NCI-H345 (cell line): ENCODE measurements around the gene TENM4.

Experiments used
- DNase-seq: peaks from one replicate; lab custom pipeline; 2025; lab: John Stamatoyannopoulos, UW

TENM4 gene

DNA sequence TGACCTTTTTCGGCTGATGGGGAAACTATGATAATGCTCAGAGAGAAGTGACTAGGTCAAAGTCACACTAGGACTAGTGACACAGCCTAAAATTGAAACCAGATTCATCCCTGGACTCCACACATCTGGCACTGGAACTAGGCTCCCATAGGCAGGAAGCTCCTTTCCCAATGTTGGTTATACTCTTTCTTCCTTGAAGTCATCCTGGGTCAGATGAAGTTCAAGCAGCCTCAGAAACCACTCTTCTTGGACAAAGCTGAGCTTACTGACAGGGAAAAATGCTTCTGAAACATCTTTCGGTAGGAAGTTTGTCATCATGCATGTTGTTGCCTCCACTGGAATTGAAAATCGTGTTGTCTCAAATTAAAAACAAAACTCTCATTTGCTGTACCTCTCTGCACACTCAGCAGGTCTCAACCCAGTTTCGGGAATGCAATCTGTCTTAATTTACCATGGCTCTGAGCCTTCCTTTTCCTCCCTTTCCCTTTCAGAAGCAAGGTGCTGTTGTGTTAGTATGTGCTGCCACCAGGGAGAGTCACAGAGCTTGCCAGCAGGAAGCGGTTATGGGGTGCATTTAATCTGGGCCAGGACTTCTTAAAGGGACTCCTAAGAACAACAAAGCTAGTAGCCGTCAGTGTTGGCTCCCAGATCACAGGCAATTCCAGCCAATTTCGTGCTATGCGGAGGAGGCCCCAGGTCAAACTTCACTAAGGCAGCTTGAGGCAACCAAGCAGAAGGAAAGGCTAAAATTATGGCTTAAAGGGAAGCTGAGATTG lies 384.8 kb downstream of the TENM4 start:
- DNase-seq = no peak

DNA sequence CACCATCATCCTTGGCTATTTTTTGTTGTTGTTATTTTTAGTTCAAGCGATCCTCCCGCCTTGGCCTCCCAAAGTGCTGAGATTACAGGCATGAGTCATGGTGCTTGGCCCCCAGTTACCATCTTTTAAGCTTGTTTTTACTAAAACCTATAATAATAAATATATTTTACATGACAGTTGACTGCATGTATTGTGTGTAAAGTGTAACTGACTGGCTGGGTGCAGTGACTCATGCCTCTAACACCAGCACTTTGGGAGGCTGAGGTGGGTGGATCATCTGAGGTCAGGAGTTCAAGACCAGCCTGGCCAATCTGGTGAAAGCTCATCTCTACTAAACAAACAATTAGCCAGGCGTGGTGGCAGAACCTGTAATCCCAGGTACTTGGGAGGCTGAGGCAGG lies 386.2 kb downstream of the TENM4 start:
- no peak for DNase-seq

DNA sequence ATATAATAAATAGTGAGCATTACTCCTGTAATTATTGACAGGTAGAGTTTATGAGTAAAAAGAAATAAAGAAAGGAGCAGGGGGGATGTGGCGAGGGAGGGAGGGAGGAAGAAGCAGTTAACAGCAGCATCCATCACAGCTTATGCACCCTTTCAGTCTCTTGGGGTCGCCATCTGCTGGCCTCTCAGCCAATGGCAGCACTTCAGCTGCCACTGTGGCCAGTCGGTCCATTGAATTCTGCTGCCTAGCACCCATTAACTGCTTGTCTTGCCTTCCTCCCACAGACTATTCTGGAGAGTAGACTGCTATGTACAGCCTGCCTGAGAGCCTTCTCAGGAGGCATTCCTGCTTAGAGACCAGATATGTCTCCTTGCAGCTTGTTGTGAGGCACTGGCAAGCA lies 388.3 kb downstream of the TENM4 start:
- no peak for DNase-seq

DNA sequence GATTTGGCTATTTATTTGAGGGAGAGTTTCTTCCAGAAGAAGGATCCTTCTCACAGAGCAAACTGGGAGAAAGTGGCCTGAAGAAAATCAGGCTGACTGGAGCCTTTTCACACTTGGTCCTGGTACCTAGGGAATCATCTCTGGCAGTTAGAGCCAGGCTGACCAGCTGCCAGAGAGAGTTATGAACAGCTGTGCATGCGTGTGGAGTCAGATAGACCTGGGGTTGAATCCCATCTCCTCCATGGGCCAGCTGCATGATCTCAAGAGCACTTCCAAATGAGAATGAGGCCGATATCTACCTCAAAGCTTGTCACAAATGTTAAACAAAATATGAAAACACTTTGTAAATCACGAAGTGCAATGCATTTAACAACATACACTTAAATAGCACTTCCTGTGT lies 390.0 kb downstream of the TENM4 start:
- no peak for DNase-seq

DNA sequence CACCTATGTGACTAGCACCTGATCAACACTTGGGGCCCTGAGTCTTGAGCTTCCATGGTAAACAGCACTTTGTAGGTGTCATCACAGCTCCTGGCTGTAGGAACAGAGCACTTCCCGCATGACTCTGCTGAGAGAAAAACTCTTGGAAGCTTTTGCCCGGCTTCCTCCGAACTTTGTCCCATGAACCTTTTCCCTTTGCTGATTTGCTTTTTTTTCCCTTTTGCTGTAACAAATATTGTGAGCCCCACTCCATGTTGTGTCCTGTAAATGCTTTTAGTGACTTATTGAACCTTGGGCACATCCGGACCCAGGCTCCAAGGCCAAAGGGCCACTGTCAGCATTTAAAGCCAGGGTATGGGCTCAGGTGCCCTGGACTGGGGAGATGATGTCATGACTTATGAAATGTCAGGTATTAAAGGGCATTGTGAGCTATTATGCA lies 391.1 kb downstream of the TENM4 start:
- no peak for DNase-seq

DNA sequence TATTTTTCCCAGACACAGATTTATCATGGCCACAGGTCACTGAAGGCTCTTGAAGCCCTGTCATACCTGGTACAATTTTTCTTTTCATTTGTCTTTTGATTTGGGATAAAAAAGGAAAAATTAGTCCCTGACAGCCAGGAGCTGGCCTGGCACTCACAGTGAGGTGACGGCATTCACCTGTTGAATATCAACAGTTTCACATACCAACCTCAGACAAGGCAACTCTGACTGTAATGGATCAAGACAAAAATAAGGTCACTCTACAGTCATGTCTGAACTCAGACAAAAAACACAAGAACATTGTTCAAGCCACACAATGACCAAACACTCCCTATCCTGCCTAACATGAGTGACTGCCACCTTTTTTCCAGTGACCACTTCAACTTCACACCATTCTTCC lies 392.9 kb downstream of the TENM4 start:
- DNase-seq = no peak

DNA sequence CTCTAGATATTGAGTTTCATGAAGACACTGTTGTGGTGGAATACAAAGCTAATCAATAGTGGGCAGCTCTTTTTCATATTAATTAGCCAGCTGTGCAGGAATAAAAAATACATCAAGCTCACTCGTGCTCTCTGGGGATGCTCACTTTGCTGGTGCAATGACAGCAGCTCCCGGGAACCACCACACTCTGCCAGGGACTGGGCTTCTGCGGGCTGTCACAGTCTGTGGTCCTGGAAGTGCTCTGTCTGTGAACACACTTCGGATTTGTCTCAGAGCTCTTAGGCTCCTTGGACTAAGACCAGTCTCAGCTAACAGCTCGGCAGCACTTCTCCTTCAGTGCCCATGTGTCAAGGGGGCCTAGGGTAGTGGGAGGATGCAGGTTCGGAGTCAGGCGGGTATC lies 393.5 kb downstream of the TENM4 start:
- DNase-seq = no peak

DNA sequence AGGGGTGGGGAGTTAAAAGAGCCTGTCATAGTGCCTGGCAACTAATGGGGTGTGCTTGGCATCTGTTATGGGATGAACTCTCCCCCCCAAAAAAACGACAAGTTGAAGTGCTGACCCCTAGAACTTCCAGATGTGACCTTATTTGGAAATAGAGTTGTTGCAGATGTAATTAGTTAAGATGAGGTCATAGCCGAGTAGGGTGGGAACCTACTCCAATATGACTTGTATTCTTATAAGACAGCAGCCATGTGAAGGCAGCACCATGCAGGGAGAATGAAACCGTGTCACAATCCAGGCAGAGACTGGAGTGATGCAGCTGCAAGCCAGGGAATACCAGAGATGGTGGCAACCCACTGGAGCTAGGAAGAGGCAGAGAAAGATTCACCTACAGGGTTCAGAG lies 394.5 kb downstream of the TENM4 start:
- DNase-seq = no peak

DNA sequence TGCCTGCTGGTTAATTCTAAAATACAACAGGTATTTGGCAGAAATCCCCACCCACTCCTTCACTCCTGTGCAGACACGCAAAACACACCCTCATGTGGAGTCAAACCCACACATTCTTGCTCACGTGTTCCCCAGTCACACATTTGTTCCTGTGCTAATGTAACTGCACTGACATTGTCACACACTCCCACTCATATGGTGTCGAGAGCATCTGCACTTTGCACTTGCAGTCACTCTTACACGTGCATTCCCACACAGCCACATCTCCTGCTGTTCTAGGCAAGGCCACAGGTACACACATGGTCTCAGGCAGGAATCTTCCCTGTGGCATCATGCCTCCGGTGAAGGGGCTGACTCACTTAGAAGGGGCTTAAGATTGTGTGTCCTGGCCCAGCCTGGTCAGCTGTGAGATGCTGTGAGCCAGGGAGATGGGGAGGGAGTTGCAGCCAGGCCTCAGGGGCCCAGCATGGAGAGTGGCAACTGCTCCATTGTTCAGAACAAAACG lies 395.0 kb downstream of the TENM4 start:
- DNase-seq = no peak

DNA sequence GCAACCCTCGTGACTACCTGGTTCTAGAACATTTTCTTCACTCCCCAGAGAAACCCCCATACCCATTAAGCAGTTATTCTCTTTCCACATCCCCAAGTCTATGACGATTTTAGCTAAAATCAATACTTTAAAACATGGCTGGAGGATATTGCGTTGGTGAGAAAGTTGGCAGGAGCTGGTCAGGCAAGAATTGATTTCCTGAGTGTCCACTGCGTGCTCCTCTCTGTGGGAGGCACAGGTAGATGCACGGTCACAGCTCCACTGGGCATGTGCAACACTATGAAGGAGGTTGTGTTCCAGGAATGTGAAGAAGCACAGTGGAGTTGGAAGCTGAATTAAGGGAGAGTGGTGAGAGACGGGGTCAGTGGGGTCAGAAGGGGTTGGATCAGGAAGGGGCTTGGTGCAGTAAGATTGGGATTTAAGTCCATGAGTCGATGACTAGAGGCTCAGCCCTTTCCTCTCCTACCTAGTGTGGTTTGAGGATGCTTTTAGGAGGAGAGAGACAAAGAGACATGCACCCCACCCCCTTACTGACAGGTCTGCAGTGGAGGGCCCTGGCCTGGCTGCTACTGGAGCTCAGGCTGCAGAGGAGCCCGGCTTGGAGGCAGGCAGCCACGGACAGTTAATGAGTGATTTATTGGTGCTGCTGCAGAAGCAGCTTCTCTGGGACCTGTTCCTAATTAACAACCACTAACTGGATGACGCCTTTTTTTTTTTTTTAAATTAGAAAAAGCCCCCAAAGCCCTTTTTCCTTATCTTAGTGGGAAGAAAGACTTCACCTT lies 395.6 kb downstream of the TENM4 start:
- DNase-seq = no peak

DNA sequence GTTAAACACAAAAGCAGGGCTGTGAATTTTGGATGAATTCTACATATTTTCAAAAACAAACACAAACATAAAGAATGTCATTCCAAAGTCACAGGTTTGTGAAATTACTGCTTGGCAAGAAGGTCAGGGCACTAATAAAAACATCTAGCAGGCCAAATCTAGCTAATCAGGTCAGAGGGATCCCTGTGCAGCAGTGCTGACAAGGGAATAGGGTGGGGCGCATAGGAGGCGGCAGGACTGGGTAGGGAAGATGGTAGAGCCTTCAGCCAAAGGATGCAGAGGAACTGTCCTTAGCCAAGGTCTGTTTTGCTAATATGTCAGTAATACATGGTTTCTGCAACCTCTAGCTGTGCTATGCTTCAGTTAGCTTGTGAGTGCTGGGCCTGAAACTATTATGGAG lies 396.6 kb downstream of the TENM4 start:
- no peak for DNase-seq

DNA sequence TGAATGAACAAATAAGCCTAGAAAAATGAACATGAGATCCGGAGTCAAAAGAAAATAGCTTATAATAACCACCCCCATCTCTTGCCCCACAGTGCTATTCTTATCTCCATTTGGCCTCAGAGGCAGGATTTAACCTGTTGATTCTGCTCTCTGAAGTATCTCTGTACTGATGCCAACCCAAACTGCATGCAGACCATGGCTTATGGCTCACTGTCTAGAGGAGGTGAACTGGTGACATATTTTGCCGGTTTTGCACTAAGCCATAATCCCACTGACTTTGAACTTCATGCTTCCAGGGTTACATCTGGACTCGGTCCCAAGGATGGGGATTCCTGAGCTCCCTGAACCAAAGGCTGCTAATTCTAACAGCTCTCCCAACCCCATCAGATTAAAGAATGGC lies 397.1 kb downstream of the TENM4 start:
- DNase-seq = no peak

DNA sequence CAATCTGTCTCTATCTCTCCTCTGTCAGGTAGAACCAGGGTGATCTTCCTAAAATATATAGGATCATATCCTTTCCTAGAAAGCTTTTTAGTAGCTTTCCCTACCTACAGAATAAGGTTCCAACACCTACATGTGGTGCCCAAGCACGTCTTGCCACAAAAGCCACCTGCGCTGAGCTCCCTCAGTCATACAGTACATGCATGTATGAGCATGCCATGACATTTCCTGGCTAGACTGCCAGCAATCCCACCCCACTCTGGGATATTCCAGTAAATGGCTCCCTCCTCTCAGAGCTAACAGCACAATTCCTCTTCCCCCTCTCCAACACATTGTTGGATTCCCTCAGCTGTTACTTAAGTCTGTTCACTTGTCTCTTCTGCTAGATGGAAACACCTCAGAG lies 398.0 kb downstream of the TENM4 start:
- no peak for DNase-seq

DNA sequence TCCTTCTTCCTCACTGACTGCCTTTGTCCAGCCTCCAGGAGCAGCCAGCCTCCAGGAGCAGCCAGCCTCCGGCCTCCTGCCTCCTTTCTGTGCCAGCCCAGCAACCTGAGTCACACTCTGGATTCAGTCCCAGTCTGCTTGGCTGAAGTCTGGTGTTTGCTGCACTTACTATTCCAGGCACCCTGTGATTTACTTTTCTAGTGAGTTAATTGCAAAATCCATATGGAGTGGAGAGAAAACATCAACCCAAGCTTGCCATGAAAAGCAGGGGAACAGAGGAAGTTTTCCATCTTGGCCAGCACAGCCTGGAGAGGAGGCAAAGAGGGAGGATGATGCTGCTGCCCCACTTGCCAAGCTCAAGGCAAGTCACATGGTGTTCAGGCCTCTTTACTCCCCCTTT lies 400.5 kb downstream of the TENM4 start:
- DNase-seq = no peak

DNA sequence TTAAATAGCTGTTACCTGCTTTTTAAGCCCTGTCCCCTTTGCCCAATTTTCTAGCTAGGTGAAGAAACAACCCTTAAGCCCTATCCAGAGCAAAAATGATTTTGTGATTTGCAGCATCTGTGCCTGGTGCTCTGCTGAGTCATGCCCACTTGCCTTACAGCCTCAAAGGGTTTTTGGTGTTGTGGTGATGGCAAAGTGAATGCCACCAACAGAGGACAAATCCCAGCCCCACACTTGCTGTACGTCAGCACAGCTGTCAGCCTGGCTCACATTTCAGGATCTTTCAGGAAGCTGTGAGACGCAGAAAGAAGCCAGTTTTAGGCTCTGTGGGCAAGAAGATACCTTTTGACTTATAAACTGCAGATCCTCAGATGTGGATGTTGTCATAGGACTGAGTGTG lies 401.7 kb downstream of the TENM4 start:
- no peak for DNase-seq

DNA sequence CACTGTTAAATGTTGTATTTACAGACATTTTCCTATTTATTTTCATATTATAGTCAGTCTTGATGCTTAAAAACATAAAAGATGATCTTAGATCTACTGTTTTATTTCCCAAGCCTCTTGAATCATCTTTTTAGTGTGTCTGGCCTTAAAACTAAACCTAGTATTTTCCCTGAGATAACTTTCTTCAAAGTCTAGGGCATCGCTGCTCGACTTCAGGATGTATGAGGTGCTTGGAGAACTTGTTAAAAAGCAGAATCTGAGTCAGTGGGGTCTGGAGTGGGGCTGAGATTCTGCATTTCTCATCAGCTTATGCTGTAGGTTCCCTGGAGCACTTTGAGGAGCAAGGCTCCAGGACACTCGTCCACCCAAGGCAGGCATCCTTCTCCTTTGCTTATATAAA lies 404.9 kb downstream of the TENM4 start:
- DNase-seq = no peak

DNA sequence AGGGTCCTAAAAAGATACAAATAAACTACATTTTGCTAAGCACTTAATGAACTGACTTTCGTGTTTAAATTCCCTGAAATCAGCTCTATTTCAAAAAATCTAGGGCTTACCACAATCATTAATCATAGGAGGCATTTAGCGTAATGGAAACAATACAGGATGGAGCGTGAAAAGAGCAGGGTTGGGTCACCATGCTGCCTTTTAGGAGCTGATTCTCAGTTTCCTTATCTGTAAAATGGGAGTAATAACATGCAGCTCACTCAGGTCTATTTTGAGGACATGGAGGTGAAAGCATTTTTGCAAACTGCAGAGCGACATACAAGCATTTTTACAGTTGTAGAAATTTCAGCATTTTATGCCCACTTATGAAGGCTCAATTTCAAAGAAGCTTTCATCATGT lies 407.0 kb downstream of the TENM4 start:
- no peak for DNase-seq

DNA sequence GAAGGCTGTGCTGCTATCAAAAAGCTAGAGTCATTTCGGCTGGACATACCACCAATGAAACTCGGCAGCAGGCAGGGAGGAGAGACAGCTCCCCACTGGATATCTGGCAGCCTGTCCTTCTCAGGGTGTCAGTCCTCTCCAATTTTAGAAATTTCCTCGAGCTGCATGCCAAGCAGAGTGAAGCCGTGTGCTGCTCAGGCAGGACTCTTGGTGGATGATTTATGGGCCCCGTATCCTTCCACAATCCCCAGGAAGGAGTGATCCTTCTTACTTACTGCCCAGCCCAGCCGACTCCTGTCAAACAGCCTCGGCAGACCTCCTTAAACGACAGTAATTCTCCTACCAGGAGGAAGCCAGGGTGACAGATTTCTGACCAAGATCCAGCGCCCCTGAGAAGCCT lies 410.4 kb downstream of the TENM4 start:
- DNase-seq = no peak

DNA sequence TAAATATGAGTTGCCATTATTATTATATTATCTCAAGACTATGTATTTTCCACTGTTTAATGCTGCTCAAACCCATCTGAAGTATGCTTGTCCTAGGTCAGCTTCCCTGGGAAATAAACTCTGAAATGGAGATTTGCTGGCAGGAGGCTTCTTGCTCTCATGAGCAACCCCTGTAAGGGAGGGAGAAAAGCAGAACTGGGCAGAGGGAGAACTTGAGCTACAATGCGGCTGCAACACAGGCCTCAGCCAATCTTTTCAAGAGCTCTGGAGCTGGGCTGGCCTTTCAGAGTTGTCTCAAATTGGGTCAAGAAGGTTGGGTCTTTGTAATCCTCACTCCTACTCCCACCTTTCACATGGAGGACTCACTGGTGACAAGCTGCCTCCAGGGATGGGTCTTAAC lies 412.6 kb downstream of the TENM4 start:
- no peak for DNase-seq

DNA sequence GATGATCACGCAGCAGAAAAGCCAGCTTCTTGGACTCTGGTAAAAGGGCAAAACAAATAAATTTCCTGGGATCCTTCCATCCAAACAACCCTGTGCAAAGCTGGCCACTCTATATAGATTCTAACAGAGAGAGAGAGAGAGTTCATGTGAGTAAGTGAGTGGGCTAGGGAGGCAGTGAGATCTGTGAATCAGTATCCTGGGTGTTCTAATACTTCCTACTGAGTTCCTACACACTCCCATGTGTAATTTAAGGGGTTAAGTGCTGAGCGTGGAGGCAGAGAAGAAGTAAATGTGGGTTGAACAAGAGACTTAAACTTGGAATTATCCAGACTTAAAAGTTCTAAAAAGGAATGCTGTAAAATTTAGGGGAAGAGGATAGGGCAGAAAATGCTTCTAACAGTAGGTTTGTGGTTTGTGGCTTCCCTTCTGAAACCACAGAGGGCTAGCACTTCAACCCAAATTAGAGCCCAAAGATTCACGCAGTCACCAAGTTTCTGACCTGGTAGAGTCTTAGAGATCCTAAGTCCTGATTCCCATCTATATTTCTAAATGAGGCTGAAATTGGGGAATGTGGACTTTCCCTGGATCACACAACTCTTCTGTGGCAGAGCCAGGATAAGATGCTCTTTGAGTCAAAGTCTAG lies 413.9 kb downstream of the TENM4 start:
- DNase-seq = no peak

DNA sequence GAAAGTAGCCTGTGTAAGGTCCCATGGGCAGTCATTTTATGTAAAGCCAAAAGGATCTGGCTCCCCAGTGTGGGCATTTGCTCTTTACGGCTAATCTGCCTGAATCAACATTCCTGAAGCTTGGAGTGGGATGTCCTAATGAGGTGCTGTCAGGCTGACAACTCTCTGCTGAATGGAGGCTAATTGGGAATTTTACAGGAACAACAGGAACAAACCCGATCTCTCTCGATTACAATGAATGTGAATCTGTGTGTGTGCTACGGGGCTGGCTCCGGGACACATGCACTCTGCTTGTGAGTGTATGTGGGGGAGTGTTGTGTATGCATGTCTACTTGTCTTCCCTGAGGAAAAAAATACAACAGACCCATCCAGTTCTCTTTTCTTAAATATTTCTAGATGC lies 415.2 kb downstream of the TENM4 start:
- no peak for DNase-seq

DNA sequence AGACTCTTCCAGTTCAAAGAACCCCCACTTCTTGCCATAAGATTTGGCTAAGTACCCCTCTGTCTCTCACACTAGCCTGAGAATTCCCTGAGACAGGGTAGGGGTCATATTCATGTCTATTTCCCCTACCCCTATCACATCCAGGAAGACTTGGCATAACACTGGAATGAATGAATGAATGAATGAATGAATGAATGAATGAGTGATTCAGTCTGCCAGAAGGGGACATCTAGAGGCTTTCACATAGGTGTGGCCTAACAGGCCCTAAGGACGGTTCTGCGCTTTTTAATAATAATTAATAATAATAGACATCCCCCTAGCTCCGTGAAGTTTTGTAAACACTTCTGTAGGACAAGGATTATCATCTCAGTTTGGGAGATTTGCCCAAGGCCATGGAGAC lies 415.7 kb downstream of the TENM4 start:
- DNase-seq = no peak

DNA sequence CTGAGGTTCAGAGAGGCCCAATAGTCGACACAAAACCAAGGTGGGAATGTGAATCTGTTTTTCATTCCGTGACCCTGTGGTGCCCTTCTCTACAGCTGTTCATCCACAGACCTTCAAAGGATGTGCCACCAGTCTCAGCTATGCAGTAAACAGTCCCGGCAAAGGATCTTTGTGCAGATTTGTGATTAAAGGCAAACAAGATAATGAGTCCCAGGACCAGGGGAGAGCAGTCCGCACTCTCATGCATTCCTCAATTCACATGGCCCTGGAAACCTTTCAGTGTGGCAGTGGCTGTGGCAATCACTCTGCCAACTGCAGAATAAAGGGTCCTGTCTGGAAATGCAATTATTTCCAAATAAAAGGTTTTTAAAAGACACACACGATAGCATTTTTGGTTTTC lies 418.6 kb downstream of the TENM4 start:
- DNase-seq = no peak
